Peyer's patch (tissue), 4 donors: ENCODE results near the gene ABCG8.

ENCODE experiments used
- CTCF ChIP-seq, 6 experiments: fragments of 450-650 bp in 4 of 6; fragments of 200-600 bp in 2 of 6; sonication (generic) in 1 of 6; IDR thresholded peaks; one replicate each; pipeline ENCODE4 v1.5.1; 2017 to 2019; ENCODE audit warnings: antibody characterized with exemption in 6 of 6, mild to moderate bottlenecking in 3 of 6, moderate library complexity in 1 of 6
- POLR2A ChIP-seq, 2 donors: fragments of 450-650 bp; IDR thresholded peaks; one replicate each; pipeline ENCODE4 v1.5.1; 2017; ENCODE audit warnings: antibody characterized with exemption in 2 of 2, mild to moderate bottlenecking in 2 of 2, moderate library complexity in 2 of 2

DNA sequence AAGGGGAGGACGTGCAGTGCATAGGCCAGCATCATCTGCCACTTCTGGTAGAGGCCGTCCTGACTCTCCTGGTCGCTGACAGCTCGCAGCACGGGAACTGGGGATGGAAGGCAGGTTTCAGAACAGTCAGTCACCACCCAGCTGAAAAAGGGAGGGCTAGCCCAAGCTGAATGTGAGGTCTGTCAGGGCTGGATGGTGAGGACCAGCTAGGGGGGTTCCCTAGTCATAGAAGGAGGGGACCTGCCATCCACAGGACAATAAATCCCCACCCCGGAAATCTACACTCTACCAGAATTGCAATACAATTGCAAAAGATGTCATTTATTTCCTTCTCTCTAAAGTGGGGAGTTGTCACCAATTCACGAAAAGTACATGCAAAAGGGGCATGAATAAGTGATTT lies 15.9 kb upstream of the ABCG8 start:
- TF ChIP-seq CTCF (IDR thresholded peaks at IDR 0.05): no peak
- TF ChIP-seq POLR2A (IDR thresholded peaks at IDR 0.05): no peak
